Lung (tissue), 12 donors: Measurements from ENCODE around the gene CPM. TPM values are rescaled to one million over a fixed set of nuclear protein-coding genes. Genes with fewer than 3 reads are reported as not detected.
"Not testable (repeated sequence)": the region's sequence is repeated elsewhere in the genome, so short reads cannot be mapped to it uniquely, and the experiment has no call there.

Experiments used
- ATAC-seq: fragments of 200-7000 bp; cut with Tn5 transposase; one replicate; pipeline ENCODE4 v1.9.1; 2020; ENCODE audit warnings: moderate number of reproducible peaks; ENCODE audit not compliant: insufficient read depth, low FRiP score
- DNase-seq, 3 donors: peaks; one replicate each; pipeline ENCODE4 v3.0.0-alpha.2; 2013 to 2017
- H3K27ac ChIP-seq, 2 donors: one replicate each; pipeline ENCODE4 v1.5.1; 2013; ENCODE audit warnings: mild to moderate bottlenecking in 2 of 2, moderate library complexity in 2 of 2, control low read depth in 1 of 2, inconsistent platforms in 1 of 2, low read depth in 1 of 2, low read length in 1 of 2
- H3K27me3 ChIP-seq, 3 donors: one replicate each; pipeline ENCODE4 v1.5.1; 2013; ENCODE audit warnings: low read length in 2 of 3; ENCODE audit not compliant: control insufficient read depth in 3 of 3, insufficient read depth in 3 of 3
- H3K36me3 ChIP-seq, 4 donors: one replicate each; pipeline ENCODE4 v1.5.1; 2013; ENCODE audit warnings: low read length in 4 of 4, mild to moderate bottlenecking in 1 of 4, moderate library complexity in 1 of 4; ENCODE audit not compliant: control insufficient read depth in 4 of 4, insufficient read depth in 4 of 4
- H3K4me1 ChIP-seq, 5 donors: one replicate each; pipeline ENCODE4 v1.5.1; 2013; ENCODE audit warnings: low read length in 5 of 5, mild to moderate bottlenecking in 2 of 5, moderate library complexity in 1 of 5; ENCODE audit not compliant: control insufficient read depth in 5 of 5, insufficient read depth in 5 of 5
- H3K4me3 ChIP-seq: one replicate; pipeline ENCODE4 v1.5.1; 2013; ENCODE audit warnings: mild to moderate bottlenecking, control low read depth, moderate library complexity
- H3K9ac ChIP-seq, 2 donors: one replicate each; pipeline ENCODE4 v1.5.1; 2013; ENCODE audit warnings: low read length in 2 of 2, control low read depth in 1 of 2; ENCODE audit not compliant: insufficient read depth in 1 of 2
- H3K9me3 ChIP-seq, 4 donors: one replicate each; pipeline ENCODE4 v1.5.1; 2013; ENCODE audit warnings: low read length in 3 of 4, mild to moderate bottlenecking in 1 of 4, moderate library complexity in 1 of 4; ENCODE audit not compliant: control insufficient read depth in 4 of 4, insufficient read depth in 3 of 4
- CTCF ChIP-seq: IDR thresholded peaks from 2 replicates; pipeline ENCODE4 v1.5.1; 2012; ENCODE audit warnings: mild to moderate bottlenecking; ENCODE audit errors: control extremely low read depth, extremely low read depth
- WGBS, 2 donors: extraction: QIAGEN DNeasy Blood & Tissue Kit; methylation state at CpG; one replicate each; pipeline ENCODE4 v1.1.7; 2013; 5-methylcytosine and 5-hydroxymethylcytosine counted together
- polyA plus RNA-seq, 2 donors: library from polyadenylated mRNA; stranded (reverse); fragments of 200-250 nt; gene quantifications; one replicate each; pipeline ENCODE4 v1.2.1, GENCODE V29; 2013
- total RNA-seq, 2 donors: library from RNA; depleted of rRNA in 1 of 2; stranded (reverse); fragments of >200 nt in 1 of 2; gene quantifications; one replicate each; pipeline ENCODE4 v1.2.1, GENCODE V29; 2014 to 2021
- donor health status: control.
- donor health status: control.
- donor health status: Bipolar disorder and iron deficiency.
- donor health status: healthy.
- donor health status: DM: yes; HTN: yes; CAD: no.

CPM gene
- total and polyA plus RNA-seq, 4 donors = 66.6 to 241 (median 136) TPM

DNA sequence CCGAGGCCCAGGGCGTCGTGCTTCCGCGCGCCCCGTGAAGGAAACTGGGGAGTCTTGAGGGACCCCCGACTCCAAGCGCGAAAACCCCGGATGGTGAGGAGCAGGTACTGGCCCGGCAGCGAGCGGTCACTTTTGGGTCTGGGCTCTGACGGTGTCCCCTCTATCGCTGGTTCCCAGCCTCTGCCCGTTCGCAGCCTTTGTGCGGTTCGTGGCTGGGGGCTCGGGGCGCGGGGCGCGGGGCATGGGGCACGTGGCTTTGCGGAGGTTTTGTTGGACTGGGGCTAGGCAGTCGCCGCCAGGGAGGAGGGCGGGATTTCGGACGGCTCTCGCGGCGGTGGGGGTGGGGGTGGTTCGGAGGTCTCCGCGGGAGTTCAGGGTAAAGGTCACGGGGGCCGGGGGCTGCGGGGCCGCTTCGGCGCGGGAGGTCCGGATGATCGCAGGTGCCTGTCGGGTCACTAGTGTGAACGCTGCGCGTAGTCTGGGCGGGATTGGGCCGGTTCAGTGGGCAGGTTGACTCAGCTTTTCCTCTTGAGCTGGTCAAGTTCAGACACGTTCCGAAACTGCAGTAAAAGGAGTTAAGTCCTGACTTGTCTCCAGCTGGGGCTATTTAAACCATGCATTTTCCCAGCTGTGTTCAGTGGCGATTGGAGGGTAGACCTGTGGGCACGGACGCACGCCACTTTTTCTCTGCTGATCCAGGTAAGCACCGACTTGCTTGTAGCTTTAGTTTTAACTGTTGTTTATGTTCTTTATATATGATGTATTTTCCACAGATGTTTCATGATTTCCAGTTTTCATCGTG is 124.4 kb downstream of the CPM start:
- peak; percentile 78 for ATAC-seq
- H3K9me3 ChIP-seq = no peaks in the 10 kb centered on the region
- peaks cover 0 to 5% (median 1%) of the 10 kb centered on the region in 5 donors for H3K4me1 ChIP-seq
- 0 to 1% methylated on average over 61 of the region's 61 CpGs for WGBS, 2 donors
- DNase-seq = peak; percentile 60 to 86 (median 79)
- H3K9ac ChIP-seq = peak overlapping the region; percentile 70 to 91
- H3K27ac ChIP-seq = peak overlapping the region; percentile 99 to 100
- H3K27me3 ChIP-seq = peaks cover 0 to 3% (median 0%) of the 10 kb centered on the region in 3 donors
- peak overlapping the region; percentile 83 for H3K4me3 ChIP-seq
- peaks cover under 1 to 12% (median 5%) of the 10 kb centered on the region in 4 donors for H3K36me3 ChIP-seq
- TF ChIP-seq CTCF = no peak

GRCh38 chr12:68807576-68808387 is 125.2 kb downstream of the CPM start, which contains the start of gene MDM2:
Gene MDM2 (plus strand): TSS chr12:68808177. CDS start chr12:68808478, 301 bp downstream.
- Histone ChIP-seq H3K27ac (peak within 1 kb of the TSS; percentile 99 to 100), H3K36me3 (peaks cover 0 to 9% (median 5%) of the 10 kb centered on the region in 4 donors), H3K9me3 (no peaks in the 10 kb centered on the region), H3K4me1 (peaks cover 0 to 5% (median 1%) of the 10 kb centered on the region in 5 donors), H3K27me3 (peaks cover 0 to 3% (median 0%) of the 10 kb centered on the region in 3 donors), H3K9ac (peak within 1 kb of the TSS; percentile 90 to 91), H3K4me3 (peak within 1 kb of the TSS; percentile 83)
- TF ChIP-seq CTCF = peak; percentile 41
- ATAC-seq = peak; percentile 95
- 0% methylated on average over 66 to 72 of the region's 72 CpGs for WGBS, 2 donors
- peak; percentile 94 to 96 (median 95) for DNase-seq

DNA sequence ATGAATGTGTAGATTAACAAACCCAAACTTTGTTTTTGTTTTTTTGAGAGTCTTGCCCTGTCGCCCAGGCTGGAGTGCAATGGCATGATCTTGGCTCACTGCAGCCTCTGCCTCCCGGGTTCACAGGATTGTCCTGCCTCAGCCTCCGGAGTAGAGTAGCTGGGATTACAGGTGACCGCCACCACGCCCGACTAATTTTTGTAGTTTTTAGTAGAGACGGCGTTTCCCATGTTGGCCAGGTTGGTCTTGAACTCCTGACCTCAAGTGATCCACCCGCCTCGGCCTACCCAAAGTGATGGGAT is 125.7 kb downstream of the CPM start:
- H3K27me3 ChIP-seq, H3K4me1 ChIP-seq, ATAC-seq, H3K9me3 ChIP-seq, H3K36me3 ChIP-seq: not testable (repeated sequence)
- 13 to 24% methylated on average over 10 of the region's 10 CpGs for WGBS, 2 donors
- peak in 1 of 3 donors; percentile 11 for DNase-seq
- Histone ChIP-seq H3K9ac (peak overlapping the region; percentile 82 to 90), H3K27ac (peak overlapping the region; percentile 87 to 88), H3K4me3 (peak overlapping the region; percentile 47)
